Choroid plexus epithelial cell (primary cell): ENCODE data around the gene GIPR.
A peak's percentile ranks its signal among the peaks of the same experiment; 100 is the strongest.
"Not testable (repeated sequence)": the region's sequence is repeated elsewhere in the genome, so short reads cannot be mapped to it uniquely, and the experiment has no call there.

Experiments used
- DNase-seq: peaks from one replicate; pipeline ENCODE4 v3.0.0-alpha.2; 2010; ENCODE audit warnings: low read depth
- H3K4me3 ChIP-seq: 2 replicates; pipeline ENCODE4 v1.5.1; 2011; ENCODE audit warnings: low read depth, mild to moderate bottlenecking, control low read depth, low read length, moderate library complexity
- TF ChIP-seq, protein P1 (sequence below): conservative IDR thresholded peaks from 2 replicates; pipeline ENCODE4 v1.5.1; 2011; ENCODE audit warnings: low read depth, mild to moderate bottlenecking, control low read depth, inconsistent platforms, low read length, moderate library complexity

GIPR gene, protein sequence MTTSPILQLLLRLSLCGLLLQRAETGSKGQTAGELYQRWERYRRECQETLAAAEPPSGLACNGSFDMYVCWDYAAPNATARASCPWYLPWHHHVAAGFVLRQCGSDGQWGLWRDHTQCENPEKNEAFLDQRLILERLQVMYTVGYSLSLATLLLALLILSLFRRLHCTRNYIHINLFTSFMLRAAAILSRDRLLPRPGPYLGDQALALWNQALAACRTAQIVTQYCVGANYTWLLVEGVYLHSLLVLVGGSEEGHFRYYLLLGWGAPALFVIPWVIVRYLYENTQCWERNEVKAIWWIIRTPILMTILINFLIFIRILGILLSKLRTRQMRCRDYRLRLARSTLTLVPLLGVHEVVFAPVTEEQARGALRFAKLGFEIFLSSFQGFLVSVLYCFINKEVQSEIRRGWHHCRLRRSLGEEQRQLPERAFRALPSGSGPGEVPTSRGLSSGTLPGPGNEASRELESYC

DNA sequence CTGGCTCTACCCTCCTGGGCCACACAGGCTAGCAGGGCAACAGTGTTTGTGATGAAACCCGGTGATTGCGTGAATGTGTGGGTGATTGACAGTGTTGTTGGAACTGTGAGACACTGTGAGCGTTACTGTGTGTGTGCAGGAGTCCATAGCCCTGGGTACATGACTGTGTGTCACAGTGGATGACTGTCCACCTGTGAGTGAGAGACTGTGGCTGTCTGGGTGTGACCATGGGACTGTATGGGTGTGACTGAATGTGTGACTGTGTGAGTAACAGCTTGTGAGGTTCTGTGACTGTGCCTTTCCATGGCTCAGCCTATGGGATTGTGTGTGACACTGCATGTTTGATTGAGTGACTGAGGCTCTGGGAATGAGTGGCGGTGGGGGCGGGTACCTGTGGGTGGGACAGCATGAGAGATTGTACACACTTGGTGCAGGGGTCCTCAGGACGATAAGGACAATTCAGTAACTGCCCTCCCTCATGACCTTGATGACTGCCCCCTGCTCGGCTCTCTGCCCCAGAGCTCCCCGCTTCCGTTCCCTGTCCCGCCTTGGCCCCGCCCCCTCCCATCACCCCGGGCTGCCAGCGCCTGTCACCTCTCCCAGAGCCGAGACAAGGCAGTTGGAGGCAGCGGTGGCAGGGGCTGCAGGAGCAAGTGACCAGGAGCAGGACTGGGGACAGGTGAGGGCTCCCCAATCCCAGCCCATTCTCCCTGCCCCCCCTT, at the start of gene GIPR:
Gene GIPR, plus strand, starts transcription at position 602 of the 722 bp plus-strand sequence. CDS start 1,300 bp downstream, outside the sequence.
- H3K4me3 ChIP-seq, result peak within 1 kb of the TSS; percentile 45
- DNase-seq, result no peak
- TF ChIP-seq, protein P1, sequence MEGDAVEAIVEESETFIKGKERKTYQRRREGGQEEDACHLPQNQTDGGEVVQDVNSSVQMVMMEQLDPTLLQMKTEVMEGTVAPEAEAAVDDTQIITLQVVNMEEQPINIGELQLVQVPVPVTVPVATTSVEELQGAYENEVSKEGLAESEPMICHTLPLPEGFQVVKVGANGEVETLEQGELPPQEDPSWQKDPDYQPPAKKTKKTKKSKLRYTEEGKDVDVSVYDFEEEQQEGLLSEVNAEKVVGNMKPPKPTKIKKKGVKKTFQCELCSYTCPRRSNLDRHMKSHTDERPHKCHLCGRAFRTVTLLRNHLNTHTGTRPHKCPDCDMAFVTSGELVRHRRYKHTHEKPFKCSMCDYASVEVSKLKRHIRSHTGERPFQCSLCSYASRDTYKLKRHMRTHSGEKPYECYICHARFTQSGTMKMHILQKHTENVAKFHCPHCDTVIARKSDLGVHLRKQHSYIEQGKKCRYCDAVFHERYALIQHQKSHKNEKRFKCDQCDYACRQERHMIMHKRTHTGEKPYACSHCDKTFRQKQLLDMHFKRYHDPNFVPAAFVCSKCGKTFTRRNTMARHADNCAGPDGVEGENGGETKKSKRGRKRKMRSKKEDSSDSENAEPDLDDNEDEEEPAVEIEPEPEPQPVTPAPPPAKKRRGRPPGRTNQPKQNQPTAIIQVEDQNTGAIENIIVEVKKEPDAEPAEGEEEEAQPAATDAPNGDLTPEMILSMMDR, result no peak

DNA sequence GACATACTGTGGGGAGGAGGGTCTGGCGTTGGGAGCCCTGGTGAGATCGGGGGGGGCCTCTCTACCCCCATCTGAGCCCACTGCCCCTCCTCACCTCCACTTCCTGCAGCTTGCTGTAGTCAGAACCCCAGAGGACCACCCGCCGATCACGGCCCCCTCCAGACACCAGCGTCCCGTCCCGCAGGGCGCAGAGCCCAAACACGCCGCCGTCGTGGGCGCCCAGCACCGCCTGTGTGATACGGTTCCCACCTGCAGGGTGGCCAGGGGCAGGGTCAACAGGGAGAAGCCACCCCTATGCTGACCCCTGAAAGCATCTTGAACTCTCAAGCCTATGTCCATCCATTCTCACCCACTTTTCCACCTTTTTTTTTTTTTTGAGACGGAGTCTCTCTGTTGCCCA, 46.6 kb upstream of the GIPR start:
- no peak for DNase-seq
- H3K4me3 ChIP-seq, result no peak overlapping the region
- TF ChIP-seq, protein P1, result no peak

DNA sequence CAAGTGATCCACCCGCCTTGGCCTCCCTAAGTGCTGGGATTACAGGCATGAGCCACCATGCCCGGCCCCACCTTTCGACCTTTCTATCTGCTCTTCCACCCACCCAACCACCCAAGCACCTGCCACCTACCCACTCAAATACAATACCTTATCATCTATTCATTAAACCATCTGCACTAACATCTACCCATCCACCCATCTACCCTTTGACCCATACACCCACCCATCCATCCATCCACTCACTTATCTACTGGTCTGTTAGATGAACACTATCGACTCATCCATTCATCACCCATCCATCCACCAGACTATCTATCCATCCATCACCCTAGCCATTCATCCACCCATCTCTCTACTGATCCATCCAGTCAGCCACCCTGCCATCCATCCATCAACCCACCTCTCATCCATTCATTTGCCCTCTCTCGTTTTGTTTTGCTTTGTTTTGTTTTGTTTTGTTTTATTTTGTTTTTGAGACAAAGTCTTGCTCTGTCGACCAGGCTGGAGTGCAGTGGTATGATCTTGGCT, 46.0 kb upstream of the GIPR start:
- TF ChIP-seq, protein P1, result no peak
- no peak overlapping the region for H3K4me3 ChIP-seq
- no peak for DNase-seq

DNA sequence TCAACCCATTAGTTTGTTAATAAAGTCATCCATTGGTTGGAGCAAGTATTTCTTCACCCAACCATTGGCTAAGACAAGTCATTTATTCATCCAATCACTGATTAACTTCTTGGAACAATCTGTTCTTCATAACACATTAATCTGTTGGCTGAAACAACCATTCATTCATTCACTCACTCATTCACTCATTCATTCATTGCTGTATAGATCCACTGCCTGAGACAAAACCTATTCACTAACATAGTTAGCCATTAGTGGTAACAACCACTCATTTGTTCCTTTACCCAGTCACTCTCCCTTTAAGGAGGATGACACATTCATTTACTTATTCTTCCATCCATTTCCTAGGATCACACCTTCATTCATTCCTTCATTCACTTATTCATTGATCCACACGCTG, 44.0 kb upstream of the GIPR start:
- TF ChIP-seq, protein P1, result no peak
- H3K4me3 ChIP-seq, result no peak overlapping the region
- no peak for DNase-seq

DNA sequence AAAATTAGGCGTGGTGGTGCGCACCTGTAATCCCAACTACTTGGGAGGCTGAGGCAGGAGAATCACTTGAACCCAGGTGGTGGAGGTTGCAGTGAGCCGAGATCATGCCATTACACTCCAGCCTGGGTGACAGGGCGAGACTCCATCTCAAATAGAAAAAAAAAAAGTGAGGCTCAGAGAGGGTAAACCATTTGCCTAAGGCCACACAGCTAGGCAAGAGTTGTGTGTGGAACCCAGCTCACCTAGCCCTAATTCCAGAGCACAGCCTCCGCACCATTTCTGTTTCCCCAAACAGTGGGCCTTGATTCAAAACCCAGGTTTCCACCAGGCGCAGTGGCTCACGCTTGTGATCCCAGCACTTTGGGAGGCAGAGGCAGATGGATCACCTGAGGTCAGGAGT, 39.8 kb upstream of the GIPR start:
- not testable (repeated sequence) for DNase-seq, H3K4me3 ChIP-seq

DNA sequence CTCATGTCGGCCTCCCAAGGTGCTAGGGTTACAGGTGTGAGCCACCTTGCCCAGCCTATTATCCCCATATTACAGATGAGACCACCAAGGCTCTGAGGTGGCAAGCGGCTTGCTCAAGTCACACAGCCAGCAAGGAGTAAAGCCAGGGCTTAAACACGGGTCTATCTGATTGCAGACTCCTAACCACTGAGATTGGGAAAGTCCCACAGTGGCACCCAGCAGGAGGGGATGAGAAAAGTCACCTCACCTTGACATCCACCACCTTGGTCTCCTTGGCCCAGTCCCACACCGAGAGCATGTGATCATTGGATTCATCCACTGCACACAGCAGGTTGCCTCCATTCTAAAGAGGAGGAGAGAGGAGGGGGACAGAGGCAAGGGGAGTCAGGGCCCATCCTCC, 38.3 kb upstream of the GIPR start:
- TF ChIP-seq, protein P1, result no peak
- no peak overlapping the region for H3K4me3 ChIP-seq
- no peak for DNase-seq

DNA sequence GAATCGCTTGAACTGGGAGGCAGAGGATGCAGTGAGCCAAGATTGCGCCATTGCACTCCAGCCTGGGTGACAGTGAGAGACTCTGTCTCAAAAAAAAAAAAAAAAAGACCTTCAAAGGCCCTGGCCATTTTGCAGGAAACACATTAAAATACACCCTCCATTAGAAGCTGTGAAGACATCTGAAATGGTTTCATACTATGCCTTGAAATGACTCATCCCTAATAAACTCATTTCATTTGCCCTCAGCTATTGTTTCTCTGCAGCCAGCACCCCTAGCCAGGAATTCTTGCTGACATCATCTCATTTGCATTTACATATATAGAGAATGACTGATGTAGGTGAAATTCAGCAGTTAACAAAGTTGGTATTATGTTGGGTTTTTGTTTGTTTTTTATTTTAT, 37.6 kb upstream of the GIPR start:
- TF ChIP-seq, protein P1, result no peak
- peak; percentile 83 for DNase-seq
- no peak overlapping the region for H3K4me3 ChIP-seq
